ENCODE measurements around the gene PRPF40B. TPM values are rescaled to one million over a fixed set of nuclear protein-coding genes. Genes with fewer than 3 reads are reported as not detected.
A peak's percentile ranks its signal among the peaks of the same experiment; 100 is the strongest.

PRPF40B gene
- total RNA-seq, 2 experiments from 2014 or later = 4.7 to 6.5 TPM

- no peak for TF ChIP-seq CTCF (IDR thresholded peaks at IDR 0.05)
- intact Hi-C loops (cut with DNase I, micrococcal nuclease) = loop anchor here in 1 of 2 experiments (5.0 kb wide), 1 partner anchor 187 kb away; no protein-coding TSS in a partner anchor
- Mint-ChIP-seq H3K9me3 (no peaks in the 10 kb centered on the region), H3K4me3 (no peak overlapping the region), H3K27me3 (no peaks in the 10 kb centered on the region), H3K36me3 (ENCODE audit: low read depth) (peaks cover 96% of the 10 kb centered on the region), H3K4me1 (ENCODE audit: low read depth) (peaks cover 45% of the 10 kb centered on the region), H3K27ac (peak overlapping the region; percentile 42)
- ChIA-PET CTCF (no interaction called here), POLR2A (interaction anchor here (1.1 to 3.3 kb wide), 2 partner anchors 12 to 91 kb away, joined by 3 to 11 read pairs; partner anchors contain the start of gene TMBIM6)
- H3K4me3 ChIP-seq (ENCODE audit: low read length) = no peak overlapping the region
- H3K27ac ChIP-seq (ENCODE audit: low read depth in 1 of 2, low read length in 2 of 2) = peak overlapping the region in 1 of 2 donors; percentile 16
- peaks cover 76% of the 10 kb centered on the region for H3K36me3 ChIP-seq (ENCODE audit: insufficient read depth, low read length)
- ATAC-seq (ENCODE audit: poor library complexity) (no peak), DNase-seq (no peak)
- no peaks in the 10 kb centered on the region for H3K9me3 ChIP-seq (ENCODE audit: control insufficient read depth in 1 of 2, insufficient read depth in 1 of 2, low read length in 2 of 2)
- H3K4me1 ChIP-seq (ENCODE audit: insufficient read depth, low read length) = peaks cover 26% of the 10 kb centered on the region
- H3K27me3 ChIP-seq (ENCODE audit: control insufficient read depth in 1 of 2, insufficient read depth in 2 of 2, low read length in 2 of 2) = no peaks in the 10 kb centered on the region
These were observed 26.5 kb downstream of the PRPF40B start for GRCh38 chr12:49649892-49650291.

- no peak for TF ChIP-seq CTCF (IDR thresholded peaks at IDR 0.05)
- Mint-ChIP-seq H3K27me3 (no peaks in the 10 kb centered on the region), H3K4me3 (no peak overlapping the region), H3K9me3 (no peaks in the 10 kb centered on the region), H3K27ac (peak overlapping the region; percentile 30), H3K36me3 (ENCODE audit: low read depth) (peaks cover 100% of the 10 kb centered on the region), H3K4me1 (ENCODE audit: low read depth) (peaks cover 47% of the 10 kb centered on the region)
- Histone ChIP-seq H3K9me3 (ENCODE audit: control insufficient read depth in 1 of 2, insufficient read depth in 1 of 2, low read length in 2 of 2) (no peaks in the 10 kb centered on the region), H3K36me3 (ENCODE audit: insufficient read depth, low read length) (peaks cover 83% of the 10 kb centered on the region), H3K27me3 (ENCODE audit: control insufficient read depth in 1 of 2, insufficient read depth in 2 of 2, low read length in 2 of 2) (no peaks in the 10 kb centered on the region), H3K4me1 (ENCODE audit: insufficient read depth, low read length) (peaks cover 31% of the 10 kb centered on the region), H3K27ac (ENCODE audit: low read depth in 1 of 2, low read length in 2 of 2) (no peak overlapping the region), H3K4me3 (ENCODE audit: low read length) (no peak overlapping the region)
- ChIA-PET POLR2A (interaction anchor here (1.6 kb wide), 1 partner anchor 11 kb away, joined by 6 read pairs; no protein-coding TSS in a partner anchor), CTCF (no interaction called here)
- intact Hi-C loops (cut with DNase I, micrococcal nuclease) = no loop called here
- no peak for DNase-seq
- no peak for ATAC-seq (ENCODE audit: poor library complexity)
These were observed 28.5 kb downstream of the PRPF40B start for GRCh38 chr12:49651855-49652254.

- no peak overlapping the region for H3K4me3 ChIP-seq (ENCODE audit: low read length)
- ChIA-PET CTCF (interaction anchor here (2.0 kb wide), 1 partner anchor 54 kb away, joined by 6 read pairs; the partner anchor contains the start of gene FMNL3), POLR2A (interaction anchor here (1.1 to 2.2 kb wide), 3 partner anchors 10 to 88 kb away, joined by 4 to 6 read pairs (median 6); partner anchors contain the start of gene TMBIM6)
- H3K9me3 ChIP-seq (ENCODE audit: control insufficient read depth in 1 of 2, insufficient read depth in 1 of 2, low read length in 2 of 2) = no peaks in the 10 kb centered on the region
- H3K27ac ChIP-seq (ENCODE audit: low read depth in 1 of 2, low read length in 2 of 2) = no peak overlapping the region
- peaks cover 42% of the 10 kb centered on the region for H3K4me1 ChIP-seq (ENCODE audit: insufficient read depth, low read length)
- ATAC-seq (ENCODE audit: poor library complexity) = no peak
- no peak overlapping the region for H3K4me3 Mint-ChIP-seq
- DNase-seq = no peak
- H3K36me3 Mint-ChIP-seq (ENCODE audit: low read depth) = peaks cover 100% of the 10 kb centered on the region
- H3K4me1 Mint-ChIP-seq (ENCODE audit: low read depth) = peaks cover 56% of the 10 kb centered on the region
- H3K27me3 ChIP-seq (ENCODE audit: control insufficient read depth in 1 of 2, insufficient read depth in 2 of 2, low read length in 2 of 2) = no peaks in the 10 kb centered on the region
- peaks cover 82% of the 10 kb centered on the region for H3K36me3 ChIP-seq (ENCODE audit: insufficient read depth, low read length)
- H3K9me3 Mint-ChIP-seq = no peaks in the 10 kb centered on the region
- peak overlapping the region; percentile 53 for H3K27ac Mint-ChIP-seq
- intact Hi-C loops (cut with DNase I, micrococcal nuclease) = no loop called here
- TF ChIP-seq CTCF (IDR thresholded peaks at IDR 0.05) = no peak
- no peaks in the 10 kb centered on the region for H3K27me3 Mint-ChIP-seq
These were observed 29.7 kb downstream of the PRPF40B start for GRCh38 chr12:49652921-49653520.
